Fibroblast of pulmonary artery (primary cell): ENCODE results near the gene MFAP4.

Experiments
- DNase-seq: peaks from one replicate; pipeline ENCODE4 v3.0.0-alpha.2; 2010; ENCODE audit warnings: low read depth
- H3K4me3 ChIP-seq: replicated peaks from 2 replicates; pipeline ENCODE4 v1.5.1; 2011; ENCODE audit warnings: low read depth, mild to moderate bottlenecking, control low read depth, low read length, moderate library complexity
- TF ChIP-seq, protein P1 (sequence below): IDR thresholded peaks from 2 replicates; pipeline ENCODE4 v1.5.1; 2011; ENCODE audit warnings: mild to moderate bottlenecking, control low read depth, low read length, inconsistent platforms; ENCODE audit errors: missing control alignments

The MFAP4 gene

DNA sequence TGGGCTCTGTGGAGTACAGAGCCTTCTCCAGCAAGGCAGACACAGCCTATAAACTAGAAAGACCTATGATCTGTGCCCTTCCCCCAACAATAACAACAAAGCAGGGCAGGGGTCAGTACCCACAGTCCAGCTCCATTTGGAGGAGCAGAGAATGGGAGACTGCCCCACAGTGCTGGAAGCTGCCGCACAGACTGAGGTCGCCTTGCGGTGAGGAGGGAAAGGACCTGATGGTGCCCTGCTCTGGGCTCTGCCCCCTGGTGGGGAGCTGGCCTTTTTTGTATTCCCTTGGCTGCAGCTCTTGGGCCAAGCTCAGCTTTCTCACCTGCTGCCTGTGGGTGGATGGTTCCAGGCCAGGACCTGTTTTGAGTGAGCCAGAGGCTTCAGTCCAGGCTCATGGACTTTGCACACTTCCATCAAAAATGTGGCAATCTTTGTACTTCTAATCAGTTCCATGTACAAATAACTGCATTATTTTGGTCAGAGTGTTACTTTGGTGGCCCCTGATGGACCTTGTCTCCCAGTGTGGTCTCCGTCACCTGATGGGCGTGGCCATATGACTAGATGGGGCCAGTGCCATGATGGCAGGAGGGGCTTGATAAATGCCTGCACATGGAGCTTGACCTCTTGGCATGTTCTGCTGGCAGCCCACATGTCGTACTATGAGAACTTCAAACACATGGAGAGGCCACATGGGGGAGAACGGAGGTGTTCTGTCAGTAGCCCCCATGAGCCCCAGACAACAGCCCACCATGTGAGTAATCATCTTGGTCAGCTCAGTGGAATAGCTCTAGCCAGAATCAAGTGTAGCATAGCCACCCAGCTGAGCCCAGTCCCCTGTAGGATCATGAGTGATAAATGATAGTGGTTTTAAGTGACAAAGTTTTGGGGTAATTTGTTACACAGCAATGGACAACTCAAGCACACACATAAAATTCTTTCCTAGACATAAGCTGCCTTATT, 48.7 kb downstream of the MFAP4 start:
- TF ChIP-seq, protein P1, sequence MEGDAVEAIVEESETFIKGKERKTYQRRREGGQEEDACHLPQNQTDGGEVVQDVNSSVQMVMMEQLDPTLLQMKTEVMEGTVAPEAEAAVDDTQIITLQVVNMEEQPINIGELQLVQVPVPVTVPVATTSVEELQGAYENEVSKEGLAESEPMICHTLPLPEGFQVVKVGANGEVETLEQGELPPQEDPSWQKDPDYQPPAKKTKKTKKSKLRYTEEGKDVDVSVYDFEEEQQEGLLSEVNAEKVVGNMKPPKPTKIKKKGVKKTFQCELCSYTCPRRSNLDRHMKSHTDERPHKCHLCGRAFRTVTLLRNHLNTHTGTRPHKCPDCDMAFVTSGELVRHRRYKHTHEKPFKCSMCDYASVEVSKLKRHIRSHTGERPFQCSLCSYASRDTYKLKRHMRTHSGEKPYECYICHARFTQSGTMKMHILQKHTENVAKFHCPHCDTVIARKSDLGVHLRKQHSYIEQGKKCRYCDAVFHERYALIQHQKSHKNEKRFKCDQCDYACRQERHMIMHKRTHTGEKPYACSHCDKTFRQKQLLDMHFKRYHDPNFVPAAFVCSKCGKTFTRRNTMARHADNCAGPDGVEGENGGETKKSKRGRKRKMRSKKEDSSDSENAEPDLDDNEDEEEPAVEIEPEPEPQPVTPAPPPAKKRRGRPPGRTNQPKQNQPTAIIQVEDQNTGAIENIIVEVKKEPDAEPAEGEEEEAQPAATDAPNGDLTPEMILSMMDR: peak; percentile 59
- DNase-seq: peak; percentile 59
- no peak overlapping the region for H3K4me3 ChIP-seq

DNA sequence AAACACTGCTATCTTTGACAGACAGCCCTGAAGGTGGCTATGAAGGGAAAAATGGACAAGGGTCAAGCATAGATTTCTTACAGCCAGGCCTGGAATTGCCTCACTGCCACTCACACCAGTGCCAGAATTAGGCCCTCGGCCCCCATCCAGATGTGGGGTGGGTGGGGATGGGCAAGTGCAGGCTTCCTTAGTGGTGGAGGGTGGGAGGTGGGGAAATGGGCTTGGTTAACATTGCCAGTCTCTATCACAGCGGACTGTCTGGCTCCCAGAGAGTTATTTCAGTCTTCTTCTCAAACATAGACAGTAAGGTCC, 49.3 kb downstream of the MFAP4 start:
- DNase-seq: no peak
- H3K4me3 ChIP-seq: no peak overlapping the region
- TF ChIP-seq, protein P1: no peak

GRCh38 chr17:19336938-19337711, 49.9 kb downstream of the MFAP4 start:
- H3K4me3 ChIP-seq: no peak overlapping the region
- TF ChIP-seq, protein P1: no peak
- DNase-seq: no peak

DNA sequence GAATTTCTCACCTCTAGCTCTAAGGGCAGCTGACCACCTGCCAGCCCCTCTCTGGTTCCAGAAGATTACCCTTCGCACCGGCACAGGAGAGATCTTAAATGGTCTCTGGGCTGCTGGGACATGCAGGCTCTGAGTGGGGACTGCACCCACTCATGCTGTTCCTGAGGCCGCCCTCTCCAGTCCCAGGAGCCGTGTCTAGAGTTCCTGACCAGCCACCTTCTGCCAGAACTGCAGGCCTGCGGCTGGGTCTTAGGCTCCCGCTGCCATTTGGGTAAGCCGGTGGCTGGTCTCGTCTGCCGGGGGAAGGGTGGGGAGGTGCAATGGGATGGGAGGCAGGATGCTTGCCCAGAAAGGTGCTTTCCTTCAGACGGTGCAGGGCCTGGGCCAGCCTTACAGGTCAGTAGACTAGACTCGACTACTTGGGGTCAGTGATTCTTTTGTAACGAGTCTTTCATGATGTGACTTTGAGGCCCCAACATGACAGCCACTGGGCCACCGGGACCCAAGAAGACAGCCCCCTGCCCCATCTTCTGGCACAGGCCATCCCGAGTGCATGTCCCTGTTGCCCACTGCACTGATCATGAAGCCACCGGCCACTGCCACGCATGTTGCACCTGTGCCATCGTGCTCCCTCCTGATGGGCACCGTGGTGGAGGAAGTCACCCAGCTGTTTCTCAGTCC, 50.9 kb downstream of the MFAP4 start:
- TF ChIP-seq, protein P1: no peak
- no peak for DNase-seq
- no peak overlapping the region for H3K4me3 ChIP-seq

DNA sequence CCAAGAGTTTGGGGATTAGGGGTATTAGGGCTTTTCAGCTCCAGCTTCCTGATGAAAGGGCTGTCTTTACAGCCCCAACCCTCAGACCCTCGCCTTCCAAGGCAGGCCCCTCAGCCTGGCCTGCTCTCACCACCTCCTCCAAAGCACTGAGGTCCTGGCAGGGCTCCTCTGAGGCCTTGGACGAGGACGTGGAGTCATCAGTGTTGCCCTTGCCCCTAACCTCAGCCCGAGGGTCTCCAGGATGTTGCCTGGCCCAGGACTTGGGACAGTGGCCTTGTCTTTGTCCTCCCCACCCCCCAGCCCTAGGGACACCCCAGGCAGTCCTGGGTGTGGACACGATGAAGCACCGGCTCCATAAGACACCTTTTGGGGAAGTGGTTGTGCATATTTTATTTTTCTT, 52.7 kb downstream of the MFAP4 start:
- no peak overlapping the region for H3K4me3 ChIP-seq
- TF ChIP-seq, protein P1: no peak
- DNase-seq: no peak

GRCh38 chr17:19333736-19334290, 53.2 kb downstream of the MFAP4 start:
- TF ChIP-seq, protein P1: no peak
- no peak overlapping the region for H3K4me3 ChIP-seq
- DNase-seq: no peak
